Suppressor macrophage treated with lipopolysaccharide for 4 hours (primary cell): Measurements from ENCODE around the gene G0S2.
"Not testable (repeated sequence)": the region's sequence is repeated elsewhere in the genome, so short reads cannot be mapped to it uniquely, and the experiment has no call there.

ENCODE experiments used
- DNase-seq: peaks from one replicate; pipeline ENCODE4 v3.0.0-alpha.2; 2020

The G0S2 gene

GRCh38 chr1:209685821-209686220, 10.6 kb downstream of the G0S2 start:
- DNase-seq = no peak

DNA sequence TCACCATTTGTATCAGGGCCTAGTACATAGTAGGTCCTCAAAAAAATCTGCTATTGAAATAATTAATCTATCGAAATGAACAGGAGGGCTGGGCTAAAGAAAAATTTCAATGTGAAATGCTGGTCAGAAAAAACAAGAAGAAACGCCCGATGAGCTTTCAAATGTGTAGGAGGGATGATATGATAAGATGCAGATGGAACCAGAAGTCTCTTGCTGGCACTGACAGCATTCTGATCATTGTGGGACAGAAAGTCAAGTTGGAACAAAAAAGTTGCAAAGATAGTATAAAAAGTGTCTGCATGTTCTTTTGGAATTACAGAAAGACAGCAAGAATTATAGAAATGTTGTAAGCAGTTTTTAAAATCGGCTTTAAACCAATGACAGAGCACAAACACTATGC, 11.1 kb downstream of the G0S2 start:
- no peak for DNase-seq

- DNase-seq = no peak
Measured at GRCh38 chr1:209688746-209689234, 13.6 kb downstream of the G0S2 start.

DNA sequence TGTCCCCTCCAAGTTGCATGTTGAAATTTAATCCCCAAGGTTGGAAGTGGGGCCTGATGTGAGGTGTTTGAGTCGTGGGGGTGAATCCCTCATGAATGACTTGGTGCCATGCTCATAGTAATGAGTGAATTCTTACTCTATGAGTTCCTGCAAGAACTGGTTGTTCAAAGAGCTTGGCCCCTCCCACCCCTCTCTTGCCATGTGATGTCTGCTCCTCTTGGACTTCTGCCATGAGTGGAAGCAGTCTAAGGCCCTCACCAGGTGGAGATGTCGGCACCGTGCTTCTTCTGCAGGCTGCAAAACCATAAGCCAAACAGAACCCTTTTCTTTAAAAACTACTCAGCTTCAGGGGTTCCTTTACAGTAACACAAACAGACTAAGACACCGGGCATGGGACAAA, 14.3 kb downstream of the G0S2 start:
- no peak for DNase-seq

DNA sequence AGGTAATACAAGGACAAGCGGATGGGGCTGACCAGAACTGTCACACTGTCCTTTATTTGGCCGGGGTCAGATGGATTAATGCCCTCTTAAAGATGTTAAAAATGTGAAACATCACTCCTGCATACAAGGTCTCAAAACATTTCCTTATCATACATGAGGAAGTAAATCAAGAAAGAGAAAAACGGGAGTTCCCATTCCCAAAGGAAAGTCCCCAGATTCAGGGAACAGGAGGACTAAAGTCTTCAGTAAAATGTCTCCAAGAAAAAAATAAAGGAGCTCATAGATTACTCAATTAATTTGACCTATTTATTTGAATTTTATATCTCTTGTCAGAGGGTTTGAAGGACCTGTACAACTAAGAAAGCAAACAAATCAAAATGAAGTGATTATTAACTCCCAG, 16.0 kb downstream of the G0S2 start:
- no peak for DNase-seq

DNA sequence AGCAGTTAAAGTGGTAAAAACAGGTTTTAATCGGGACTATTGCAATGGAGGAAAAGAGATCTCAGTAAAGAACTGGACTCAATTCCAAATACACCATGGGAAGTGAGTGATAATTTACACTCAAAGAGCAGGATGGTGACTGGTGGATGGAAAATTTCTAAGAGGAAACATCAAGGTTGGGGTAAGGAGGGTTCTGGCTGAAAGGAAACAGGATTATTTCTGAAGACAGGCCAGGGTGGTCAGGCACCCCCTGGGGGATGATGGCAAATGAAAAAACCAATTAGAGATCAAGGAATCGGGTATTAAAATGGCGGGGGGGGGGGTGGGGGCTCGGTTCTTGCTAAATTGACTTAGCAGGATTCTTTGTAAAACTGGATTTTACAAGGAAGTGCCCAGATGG, 17.1 kb downstream of the G0S2 start:
- DNase-seq = no peak

DNA sequence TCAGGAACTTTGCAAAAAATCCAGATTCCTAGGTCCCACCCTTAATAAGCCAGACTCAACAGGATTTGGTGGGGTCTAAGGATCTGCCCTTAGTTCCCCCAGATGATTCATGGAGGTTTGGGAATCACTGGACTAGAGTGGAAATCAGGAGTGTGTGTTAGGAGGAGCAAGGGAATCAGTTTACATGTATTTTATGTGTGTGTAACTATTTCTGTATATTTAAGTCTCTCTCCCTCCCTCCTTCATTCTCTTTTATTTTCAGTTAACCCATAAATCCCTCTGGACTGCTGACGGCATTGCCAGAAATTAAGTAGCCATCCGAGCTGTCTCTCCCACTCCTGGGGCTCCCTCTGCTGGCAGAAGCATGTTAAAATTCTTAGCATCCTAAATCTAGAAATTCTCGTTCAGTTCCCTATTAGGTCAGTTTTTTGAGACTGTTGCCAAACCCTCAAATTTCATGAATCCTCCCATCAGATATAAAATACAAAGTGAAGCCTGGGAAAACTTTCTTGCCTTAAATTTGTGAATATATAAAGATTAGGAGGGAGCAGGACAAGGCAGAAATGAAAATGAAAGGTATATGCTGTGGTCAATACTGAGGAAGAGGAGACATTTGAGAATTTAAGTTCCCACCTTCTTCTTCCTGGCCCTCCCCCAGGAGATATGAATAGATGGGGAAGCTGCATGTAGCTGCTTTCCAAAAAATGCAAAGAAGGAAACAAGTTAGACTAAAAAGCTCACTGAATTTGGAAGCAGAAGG, 17.7 kb downstream of the G0S2 start:
- DNase-seq = peak; percentile 95

DNA sequence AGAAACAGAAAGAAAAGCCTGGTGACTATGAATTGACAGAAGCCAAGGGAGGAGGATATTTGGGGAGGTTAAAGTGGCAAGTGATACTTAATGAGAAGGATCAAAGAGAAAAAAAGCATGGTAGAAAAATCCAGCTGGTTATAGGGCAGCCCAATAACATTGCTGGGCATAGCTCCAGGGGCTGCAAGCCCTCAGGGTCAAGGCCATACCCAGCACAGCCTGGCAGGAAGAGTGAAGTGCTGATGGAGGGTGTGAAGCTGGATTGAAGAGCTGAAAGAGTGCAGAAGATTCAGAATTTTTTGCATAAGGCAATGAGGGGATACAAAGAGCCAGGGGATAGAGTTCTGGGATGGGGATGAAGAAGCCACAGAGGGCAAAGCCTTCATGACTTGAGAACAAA, 21.5 kb downstream of the G0S2 start:
- no peak for DNase-seq

- DNase-seq = no peak
Measured at GRCh38 chr1:209697126-209697525, 21.9 kb downstream of the G0S2 start.

DNA sequence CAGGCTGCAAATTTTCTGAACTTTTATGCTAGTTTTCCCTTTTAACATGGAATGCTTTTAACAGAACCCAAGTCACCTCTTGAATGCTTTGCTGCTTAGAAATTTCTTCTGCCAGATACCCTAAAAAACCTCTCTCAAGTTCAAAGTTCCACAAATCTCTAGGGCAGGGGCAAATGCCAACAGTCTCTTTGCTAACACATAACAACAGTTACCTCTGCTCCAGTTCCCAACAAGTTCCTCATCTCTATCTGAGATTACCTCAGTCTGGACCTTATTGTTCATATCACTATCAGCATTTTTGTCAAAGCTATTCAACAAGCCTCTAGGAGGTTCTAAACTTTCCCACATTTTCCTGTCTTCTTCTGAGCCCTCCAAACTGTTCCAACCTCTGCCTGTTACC, 25.5 kb downstream of the G0S2 start:
- DNase-seq = not testable (repeated sequence)

- DNase-seq = no peak
Measured at GRCh38 chr1:209702832-209703231, 27.6 kb downstream of the G0S2 start.

- peak; percentile 65 for DNase-seq
Measured at GRCh38 chr1:209703834-209704504, 28.8 kb downstream of the G0S2 start.

DNA sequence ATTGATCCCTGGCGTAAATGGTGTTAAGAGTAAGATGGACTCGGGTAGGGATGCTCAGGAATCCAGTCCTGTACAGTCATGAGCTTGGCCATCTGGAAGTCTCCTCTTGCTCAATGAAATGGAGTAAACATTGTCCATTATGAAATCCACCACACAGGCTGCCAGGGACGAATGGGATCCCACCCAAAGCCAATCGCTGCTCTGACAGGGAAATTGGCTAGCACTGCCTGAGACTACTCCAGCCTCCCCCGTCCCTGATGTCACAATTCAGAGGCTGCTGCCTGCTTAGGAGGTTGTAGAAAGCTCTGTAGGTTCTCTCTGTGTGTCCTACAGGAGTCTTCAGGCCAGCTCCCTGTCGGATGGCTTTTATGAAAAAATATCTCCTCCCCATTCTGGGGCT, 29.4 kb downstream of the G0S2 start, which contains the start of gene HSD11B1:
Gene HSD11B1, plus strand, starts transcription at position 263 of the 400 bp plus-strand sequence. Its CDS starts 97 bp downstream, at position 360.
- peak; percentile 82 for DNase-seq

DNA sequence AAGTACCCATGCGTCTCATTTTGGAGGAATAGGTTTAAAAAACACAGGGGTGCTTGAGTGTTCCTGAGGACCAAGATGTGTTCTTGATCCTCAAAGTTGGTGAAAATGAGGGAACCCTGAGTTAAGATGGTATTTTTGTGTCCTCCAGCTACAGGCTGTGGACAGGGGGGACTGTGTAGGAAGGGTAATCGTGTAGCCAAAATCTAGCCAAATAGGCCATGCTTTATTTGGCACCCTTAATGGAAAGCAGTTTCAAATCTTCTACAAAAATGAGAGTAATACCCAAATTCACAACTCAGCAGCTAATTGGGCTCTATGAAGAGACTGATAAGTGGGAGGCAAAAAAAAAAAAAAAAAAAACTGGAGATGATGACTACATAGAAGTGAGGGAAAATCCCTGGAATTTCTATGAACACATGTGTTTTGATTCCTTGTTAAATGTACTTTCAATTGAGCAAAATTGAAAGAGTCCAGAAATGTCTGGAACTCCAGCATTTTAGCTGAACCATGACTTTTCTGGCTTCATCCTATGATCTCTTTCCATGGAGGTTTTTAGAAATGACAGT, 29.9 kb downstream of the G0S2 start:
- DNase-seq = peak; percentile 46

DNA sequence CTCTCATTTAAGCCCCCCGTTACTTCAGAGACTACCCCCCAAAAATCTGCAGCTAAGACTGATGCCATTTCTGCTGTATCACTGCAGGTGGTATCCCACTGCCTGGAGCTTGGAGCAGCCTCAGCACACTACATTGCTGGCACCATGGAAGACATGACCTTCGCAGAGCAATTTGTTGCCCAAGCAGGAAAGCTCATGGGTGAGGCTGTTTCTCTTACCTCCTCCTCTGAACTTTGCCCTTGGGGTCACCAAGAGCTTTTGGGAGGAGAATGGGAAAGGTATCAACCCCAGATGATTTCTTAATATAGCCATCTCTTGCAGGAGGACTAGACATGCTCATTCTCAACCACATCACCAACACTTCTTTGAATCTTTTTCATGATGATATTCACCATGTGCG, 31.4 kb downstream of the G0S2 start:
- no peak for DNase-seq

GRCh38 chr1:209707308-209707707, 32.1 kb downstream of the G0S2 start:
- DNase-seq = no peak

GRCh38 chr1:209708297-209708696, 33.1 kb downstream of the G0S2 start:
- DNase-seq = no peak

- peak; percentile 48 for DNase-seq
Measured at GRCh38 chr1:209710093-209710492, 34.9 kb downstream of the G0S2 start.

DNA sequence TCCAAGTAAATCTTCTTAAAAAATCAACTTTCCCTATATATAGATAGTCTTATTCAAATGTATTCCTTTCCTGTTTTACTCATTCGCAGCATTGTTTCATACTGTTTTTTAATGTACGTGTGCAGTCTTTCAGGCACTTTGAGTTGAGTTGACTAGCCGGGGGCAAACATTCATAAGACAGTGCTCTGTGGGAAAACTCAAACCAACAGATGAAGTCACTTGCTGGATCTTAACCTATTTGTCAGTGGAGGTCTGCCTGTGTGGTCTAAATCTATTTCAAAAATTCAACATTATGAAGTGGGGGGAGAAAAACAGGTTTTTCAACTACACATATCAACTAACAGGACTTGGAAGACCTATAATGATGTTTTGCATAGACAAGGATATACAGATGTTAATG, 35.6 kb downstream of the G0S2 start:
- no peak for DNase-seq

DNA sequence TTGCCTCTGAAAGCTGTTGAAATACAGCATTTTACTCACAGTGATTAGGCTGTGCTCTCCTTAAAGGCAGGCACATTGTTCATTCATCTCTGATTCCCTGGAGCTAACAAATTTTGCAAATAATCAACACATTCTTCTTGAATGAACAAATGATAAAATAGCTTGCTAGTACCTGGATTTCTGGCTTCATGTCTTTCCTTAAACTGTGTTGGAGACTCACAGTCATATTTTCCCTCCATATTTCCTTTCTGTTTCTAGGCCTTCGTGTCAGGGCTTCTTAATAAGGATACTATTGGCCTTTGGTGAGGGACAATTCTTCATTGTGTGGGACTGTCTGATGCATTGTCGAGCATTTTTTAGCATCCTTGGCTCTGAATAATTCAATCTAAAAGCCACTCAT, 39.1 kb downstream of the G0S2 start:
- DNase-seq = no peak

- no peak for DNase-seq
Measured at GRCh38 chr1:209715314-209715713, 40.1 kb downstream of the G0S2 start.

DNA sequence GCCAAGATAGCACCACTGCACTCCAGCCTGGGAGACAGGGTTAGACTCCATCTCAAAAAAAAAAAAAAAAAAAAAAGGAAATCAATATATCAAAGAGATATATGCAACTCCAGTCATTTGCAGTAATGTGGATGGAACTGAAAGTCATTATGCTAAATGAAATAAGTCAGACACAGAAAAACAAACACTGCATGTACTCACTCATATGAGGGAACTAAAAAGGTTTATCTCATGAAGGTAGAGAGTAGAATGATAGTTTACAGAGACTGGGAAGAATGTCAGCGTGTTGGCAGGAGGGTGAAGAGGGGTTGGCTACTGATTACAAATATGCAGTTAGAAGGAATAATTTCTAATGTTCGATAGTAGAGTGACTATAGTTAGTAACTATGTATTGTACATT, 42.6 kb downstream of the G0S2 start:
- no peak for DNase-seq

DNA sequence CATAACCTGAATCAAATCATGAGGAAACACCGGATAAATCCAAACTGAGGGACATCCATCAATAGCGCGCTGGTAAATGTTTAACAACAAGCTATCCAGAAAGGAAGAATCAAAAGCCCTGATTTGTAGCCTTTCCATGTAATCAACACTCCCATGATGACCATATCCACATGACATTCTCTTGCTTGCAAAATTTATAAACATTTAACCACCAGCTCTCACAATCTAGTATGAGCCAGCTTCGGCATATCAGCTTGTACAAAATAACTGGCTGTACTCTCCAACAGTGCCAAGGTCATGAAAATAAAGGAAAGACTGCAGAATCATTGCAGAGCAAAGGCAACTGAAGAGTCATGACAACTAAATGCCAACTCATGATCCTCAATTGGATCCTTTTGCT, 45.1 kb downstream of the G0S2 start:
- no peak for DNase-seq

GRCh38 chr1:209720826-209721225, 45.6 kb downstream of the G0S2 start:
- DNase-seq = no peak
